NCI-H524 (cell line): ENCODE data around the gene PCDHGB3.
"Not testable (repeated sequence)": the region's sequence is repeated elsewhere in the genome, so short reads cannot be mapped to it uniquely, and the experiment has no call there.

Experiments
- DNase-seq, 2 experiments: peaks; one replicate each; lab custom pipeline; 2025; lab: John Stamatoyannopoulos, UW

Gene PCDHGB3

DNA sequence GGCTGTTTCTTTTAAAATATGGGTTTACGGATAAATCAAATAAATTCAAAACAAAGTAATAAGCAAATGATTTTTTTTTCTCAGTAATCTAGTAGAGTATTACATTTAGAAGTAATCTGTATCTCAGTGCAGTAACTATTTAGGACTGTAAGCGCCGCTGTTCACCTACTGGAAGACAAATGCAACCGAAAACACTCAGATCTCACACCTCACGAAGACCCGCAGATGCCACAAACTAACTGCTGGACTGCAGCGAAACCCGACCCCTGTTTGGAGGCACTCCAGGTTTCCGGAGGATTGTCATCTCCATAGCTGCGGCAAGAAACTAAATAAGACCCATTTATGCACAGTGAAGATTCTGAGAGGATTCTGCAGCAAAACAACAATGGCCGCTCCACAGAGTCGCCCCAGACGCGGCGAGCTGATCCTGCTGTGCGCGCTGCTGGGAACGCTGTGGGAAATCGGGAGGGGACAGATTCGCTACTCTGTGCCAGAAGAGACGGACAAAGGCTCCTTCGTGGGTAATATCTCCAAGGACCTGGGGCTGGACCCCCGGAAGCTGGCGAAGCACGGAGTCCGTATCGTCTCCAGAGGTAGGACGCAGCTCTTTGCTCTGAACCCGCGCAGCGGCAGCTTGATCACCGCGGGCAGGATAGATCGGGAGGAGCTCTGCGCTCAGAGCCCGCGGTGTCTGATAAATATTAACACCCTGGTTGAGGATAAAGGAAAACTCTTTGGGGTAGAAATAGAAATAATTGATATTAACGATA, 22.6 kb downstream of the PCDHGB3 start, which contains the start of gene PCDHGA8:
Gene PCDHGA8, plus strand, starts transcription at position 205 of the 770 bp plus-strand sequence. Its CDS starts 181 bp downstream, at position 386.
- DNase-seq: no peak

DNA sequence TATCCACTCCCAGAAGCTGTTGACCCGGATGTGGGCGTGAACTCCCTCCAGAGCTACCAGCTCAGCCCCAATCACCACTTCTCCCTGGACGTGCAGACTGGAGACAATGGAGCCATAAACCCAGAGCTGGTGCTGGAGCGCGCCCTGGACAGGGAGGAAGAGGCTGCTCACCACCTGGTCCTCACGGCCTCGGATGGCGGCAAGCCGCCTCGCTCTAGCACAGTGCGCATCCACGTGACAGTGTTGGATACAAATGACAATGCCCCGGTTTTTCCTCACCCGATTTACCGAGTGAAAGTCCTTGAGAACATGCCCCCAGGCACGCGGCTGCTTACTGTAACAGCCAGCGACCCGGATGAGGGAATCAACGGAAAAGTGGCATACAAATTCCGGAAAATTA, 23.2 kb downstream of the PCDHGB3 start:
- no peak for DNase-seq

DNA sequence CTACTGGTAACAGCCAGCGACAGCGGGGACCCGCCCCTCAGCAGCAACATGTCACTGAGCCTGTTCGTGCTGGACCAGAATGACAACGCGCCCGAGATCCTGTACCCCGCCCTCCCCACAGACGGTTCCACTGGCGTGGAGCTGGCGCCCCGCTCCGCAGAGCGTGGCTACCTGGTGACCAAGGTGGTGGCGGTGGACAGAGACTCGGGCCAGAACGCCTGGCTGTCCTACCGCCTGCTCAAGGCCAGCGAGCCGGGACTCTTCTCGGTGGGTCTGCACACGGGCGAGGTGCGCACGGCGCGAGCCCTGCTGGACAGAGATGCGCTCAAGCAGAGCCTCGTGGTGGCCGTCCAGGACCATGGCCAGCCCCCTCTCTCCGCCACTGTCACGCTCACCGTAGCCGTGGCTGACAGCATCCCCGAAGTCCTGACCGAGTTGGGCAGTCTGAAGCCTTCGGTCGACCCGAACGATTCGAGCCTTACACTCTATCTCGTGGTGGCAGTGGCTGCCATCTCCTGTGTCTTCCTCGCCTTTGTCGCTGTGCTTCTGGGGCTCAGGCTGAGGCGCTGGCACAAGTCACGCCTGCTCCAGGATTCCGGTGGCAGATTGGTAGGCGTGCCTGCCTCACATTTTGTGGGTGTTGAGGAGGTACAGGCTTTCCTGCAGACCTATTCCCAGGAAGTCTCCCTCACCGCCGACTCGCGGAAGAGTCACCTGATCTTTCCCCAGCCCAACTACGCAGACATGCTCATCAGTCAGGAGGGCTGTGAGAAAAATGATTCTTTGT, 24.6 kb downstream of the PCDHGB3 start:
- DNase-seq: not testable (repeated sequence)

DNA sequence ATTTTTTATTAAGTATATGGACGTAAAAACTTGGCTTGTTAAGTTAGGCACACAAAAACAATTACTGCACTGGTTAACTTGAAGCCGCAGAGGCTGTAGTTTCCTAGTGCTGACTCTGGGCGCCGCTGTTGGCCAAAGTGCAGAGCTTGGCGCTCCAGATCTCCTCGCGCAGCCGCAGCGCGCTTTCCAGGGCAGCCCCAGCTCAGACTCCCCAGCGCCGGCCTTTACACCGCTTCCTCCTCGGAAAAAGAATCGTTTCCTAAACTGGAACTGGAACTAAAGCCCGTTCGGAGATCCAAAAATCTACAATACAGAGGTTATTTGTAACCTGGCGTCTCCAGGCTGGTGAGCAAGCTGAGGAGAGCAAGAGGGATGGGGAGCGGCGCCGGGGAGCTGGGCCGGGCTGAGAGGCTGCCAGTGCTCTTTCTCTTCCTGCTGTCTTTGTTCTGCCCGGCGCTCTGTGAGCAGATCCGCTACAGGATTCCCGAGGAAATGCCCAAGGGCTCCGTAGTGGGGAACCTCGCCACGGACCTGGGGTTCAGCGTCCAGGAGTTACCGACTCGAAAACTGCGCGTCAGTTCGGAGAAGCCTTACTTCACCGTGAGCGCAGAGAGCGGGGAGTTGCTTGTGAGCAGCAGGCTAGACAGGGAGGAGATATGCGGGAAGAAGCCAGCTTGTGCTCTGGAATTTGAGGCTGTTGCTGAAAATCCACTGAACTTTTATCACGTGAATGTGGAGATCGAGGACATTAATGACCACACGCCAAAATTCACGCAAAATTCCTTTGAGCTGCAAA, 27.9 kb downstream of the PCDHGB3 start, which contains the start of gene PCDHGB5:
Gene PCDHGB5, plus strand, starts transcription at position 192 of the 796 bp plus-strand sequence. Its CDS starts 181 bp downstream, at position 373.
- DNase-seq: not testable (repeated sequence)

DNA sequence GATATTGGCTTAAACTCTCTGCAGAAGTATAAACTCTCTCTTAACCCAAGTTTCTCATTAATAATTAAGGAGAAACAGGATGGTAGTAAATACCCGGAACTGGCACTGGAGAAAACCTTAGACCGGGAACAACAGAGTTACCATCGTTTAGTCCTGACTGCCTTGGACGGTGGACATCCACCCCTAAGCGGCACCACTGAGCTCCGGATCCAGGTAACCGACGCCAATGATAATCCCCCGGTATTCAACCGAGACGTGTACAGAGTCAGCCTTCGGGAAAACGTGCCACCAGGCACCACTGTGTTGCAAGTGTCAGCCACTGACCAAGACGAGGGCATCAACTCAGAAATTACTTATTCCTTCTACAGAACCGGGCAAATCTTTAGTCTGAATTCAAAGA, 28.6 kb downstream of the PCDHGB3 start:
- DNase-seq: no peak

DNA sequence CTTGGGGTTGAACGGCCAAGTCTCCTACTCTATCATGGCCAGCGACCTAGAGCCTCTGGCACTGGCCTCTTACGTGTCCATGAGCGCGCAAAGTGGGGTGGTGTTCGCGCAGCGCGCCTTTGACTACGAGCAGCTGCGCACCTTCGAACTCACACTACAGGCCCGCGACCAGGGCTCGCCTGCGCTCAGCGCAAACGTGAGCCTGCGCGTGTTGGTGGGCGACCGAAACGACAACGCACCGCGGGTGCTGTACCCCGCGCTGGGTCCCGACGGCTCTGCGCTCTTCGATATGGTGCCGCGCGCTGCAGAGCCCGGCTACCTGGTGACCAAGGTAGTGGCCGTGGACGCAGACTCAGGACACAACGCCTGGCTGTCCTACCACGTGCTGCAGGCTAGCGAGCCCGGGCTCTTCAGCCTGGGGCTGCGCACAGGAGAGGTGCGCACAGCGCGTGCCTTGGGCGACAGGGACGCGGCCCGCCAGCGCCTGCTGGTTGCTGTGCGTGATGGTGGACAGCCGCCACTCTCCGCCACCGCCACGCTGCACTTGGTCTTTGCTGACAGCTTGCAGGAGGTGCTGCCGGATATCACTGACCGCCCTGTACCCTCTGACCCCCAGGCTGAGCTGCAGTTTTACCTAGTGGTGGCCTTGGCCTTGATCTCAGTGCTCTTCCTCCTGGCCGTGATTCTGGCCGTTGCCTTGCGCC, 29.7 kb downstream of the PCDHGB3 start:
- DNase-seq: no peak

DNA sequence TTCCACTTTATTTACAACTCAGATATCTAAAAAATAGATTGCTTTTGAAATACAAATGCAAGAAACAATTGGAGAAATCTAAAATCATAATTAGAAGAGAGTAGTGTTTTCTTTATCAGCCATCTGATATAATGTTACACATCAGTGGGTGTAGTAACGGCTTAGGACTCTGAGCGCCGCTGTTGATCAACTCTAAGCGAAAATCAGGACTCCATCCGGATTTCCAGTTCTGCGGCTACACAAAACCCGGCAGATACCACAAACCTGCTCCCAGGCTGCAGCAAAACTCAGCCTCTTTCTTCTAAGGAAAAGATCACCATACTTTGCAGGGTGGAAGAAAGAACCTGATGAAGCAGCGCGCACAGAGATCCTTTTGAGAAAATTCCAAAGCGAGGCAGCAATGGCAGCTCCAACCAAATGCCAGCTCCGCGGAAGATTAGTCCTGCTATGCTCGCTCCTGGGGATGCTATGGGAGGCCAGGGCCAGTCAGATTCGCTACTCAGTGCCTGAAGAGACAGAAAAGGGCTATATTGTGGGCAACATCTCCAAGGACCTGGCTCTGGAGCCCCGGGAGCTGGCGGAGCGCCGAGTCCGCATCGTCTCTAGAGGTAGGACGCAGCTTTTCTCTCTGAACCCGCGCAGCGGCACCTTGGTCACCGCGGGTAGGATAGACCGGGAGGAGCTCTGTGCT, 32.7 kb downstream of the PCDHGB3 start, which contains the start of gene PCDHGA9:
Gene PCDHGA9, plus strand, starts transcription at position 226 of the 691 bp plus-strand sequence. Its CDS starts 175 bp downstream, at position 401.
- DNase-seq: peak in 1 of 2 experiments; percentile 15

DNA sequence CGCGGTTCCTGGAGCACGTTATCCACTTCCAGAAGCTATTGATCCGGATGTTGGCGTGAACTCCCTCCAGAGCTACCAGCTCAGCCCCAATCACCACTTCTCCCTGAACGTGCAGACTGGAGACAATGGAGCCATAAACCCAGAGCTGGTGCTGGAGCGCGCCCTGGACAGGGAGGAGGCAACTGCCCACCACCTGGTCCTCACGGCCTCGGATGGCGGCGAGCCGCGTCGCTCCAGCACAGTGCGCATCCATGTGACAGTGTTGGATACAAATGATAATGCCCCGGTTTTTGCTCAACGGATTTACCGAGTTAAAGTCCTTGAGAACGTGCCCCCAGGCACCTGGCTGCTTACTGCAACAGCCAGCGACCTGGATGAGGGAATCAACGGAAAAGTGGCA, 33.3 kb downstream of the PCDHGB3 start:
- DNase-seq: no peak

DNA sequence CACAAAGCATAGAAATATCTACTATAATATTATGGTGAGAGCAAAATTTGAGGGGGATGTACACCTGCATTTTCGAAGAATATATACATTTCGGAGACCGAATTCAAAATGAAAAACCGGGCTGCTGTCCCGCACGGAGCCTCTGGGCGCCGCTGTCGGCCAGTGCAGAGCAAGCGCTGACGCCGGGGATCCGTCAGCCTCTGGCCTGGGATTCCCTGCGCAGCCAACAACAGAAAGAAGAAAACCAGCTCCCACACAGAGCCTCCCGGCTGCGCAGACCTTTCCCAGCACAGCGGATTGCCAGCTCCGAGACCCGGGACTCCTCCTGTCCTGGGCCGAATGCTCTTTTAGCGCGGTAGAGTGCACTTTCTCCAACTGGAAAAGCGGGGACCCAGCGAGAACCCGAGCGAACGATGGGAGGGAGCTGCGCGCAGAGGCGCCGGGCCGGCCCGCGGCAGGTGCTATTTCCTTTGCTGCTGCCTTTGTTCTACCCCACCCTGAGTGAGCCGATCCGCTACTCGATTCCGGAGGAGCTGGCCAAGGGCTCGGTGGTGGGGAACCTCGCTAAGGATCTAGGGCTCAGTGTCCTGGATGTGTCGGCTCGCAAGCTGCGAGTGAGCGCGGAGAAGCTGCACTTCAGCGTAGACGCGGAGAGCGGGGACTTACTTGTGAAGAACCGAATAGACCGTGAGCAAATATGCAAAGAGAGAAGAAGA, 37.9 kb downstream of the PCDHGB3 start, which contains the start of gene PCDHGB6:
Gene PCDHGB6, plus strand, starts transcription at position 232 of the 716 bp plus-strand sequence. Its CDS starts 182 bp downstream, at position 414.
- DNase-seq: not testable (repeated sequence)

DNA sequence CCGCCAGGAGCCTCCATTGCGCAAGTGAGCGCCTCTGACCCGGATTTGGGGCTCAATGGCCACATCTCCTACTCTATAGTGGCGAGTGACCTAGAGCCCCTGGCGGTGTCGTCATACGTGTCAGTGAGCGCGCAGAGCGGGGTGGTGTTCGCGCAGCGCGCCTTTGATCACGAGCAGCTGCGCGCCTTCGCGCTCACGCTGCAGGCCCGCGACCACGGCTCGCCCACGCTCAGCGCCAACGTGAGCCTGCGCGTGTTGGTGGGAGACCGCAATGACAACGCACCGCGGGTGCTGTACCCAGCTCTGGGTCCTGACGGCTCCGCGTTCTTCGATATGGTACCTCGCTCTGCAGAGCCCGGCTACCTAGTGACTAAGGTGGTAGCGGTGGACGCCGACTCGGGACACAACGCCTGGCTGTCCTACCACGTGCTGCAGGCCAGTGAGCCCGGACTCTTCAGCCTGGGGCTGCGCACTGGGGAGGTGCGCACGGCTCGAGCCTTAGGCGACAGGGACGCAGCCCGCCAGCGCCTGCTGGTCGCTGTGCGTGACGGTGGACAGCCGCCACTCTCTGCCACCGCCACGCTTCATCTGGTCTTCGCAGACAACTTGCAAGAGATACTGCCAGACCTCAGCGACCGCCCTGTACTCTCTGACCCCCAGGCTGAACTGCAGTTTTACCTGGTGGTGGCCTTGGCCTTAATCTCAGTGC, 39.7 kb downstream of the PCDHGB3 start:
- no peak for DNase-seq

DNA sequence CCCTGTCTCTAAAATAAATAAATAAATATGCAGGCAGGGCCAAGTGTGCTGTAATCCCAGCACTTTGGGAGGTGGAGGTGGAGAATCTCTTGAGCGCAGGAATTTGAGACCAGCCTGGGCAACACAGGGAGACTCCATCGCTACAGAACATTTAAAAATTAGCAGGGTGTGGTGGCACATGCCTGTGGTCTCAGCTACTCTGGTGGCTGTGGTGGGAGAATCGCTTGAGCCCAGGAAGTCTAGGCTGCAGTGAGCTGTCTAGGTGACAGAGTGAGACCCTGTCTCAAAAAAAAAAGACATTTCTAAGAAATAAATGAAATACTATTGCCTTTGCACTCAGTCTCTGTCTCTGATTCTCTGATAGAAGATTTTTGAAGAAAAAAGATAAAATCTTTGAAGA, 41.5 kb downstream of the PCDHGB3 start:
- no peak for DNase-seq

DNA sequence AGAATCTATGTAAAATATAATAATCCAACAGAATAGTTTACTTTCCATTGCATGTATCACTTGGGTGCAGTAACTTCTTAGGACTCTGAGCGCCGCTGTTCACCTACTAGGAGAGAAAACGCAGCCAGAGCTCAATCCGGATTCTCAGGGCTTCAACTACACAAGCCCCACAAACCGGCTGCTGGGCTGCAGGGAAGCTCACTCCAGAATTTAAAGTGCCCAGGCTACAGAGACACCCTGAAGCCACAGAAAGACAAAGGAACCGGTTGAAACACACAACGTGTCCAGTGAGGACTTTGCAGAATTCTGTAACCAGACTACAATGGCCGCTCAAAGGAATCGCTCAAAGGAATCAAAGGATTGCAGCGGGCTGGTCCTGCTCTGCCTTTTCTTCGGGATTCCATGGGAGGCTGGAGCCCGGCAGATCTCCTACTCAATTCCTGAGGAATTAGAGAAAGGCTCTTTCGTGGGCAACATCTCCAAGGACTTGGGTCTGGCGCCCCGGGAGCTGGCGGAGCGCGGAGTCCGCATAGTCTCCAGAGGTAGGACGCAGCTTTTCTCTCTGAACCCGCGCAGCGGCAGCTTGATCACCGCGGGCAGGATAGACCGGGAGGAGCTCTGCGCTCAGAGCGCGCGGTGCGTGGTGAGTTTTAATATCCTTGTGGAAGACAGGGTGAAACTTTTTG, 43.0 kb downstream of the PCDHGB3 start, which contains the start of gene PCDHGA10:
Gene PCDHGA10, plus strand, starts transcription at position 134 of the 686 bp plus-strand sequence. Its CDS starts 189 bp downstream, at position 323.
- DNase-seq: peak; percentile 9 to 42

DNA sequence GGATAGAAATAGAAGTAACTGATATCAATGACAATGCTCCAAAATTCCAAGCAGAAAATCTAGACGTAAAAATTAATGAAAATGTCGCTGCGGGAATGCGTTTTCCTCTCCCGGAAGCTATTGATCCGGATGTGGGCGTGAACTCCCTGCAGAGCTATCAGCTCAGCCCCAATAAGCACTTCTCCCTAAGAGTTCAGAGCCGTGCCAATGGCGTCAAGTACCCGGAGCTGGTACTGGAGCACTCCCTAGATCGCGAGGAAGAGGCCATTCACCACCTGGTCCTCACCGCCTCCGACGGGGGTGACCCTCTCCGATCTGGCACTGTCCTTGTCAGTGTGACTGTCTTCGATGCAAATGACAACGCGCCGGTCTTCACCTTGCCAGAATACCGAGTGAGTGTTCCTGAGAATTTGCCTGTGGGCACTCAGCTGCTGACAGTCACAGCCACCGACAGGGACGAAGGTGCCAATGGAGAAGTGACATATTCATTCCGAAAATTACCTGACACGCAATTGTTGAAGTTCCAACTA, 43.6 kb downstream of the PCDHGB3 start:
- DNase-seq: no peak

DNA sequence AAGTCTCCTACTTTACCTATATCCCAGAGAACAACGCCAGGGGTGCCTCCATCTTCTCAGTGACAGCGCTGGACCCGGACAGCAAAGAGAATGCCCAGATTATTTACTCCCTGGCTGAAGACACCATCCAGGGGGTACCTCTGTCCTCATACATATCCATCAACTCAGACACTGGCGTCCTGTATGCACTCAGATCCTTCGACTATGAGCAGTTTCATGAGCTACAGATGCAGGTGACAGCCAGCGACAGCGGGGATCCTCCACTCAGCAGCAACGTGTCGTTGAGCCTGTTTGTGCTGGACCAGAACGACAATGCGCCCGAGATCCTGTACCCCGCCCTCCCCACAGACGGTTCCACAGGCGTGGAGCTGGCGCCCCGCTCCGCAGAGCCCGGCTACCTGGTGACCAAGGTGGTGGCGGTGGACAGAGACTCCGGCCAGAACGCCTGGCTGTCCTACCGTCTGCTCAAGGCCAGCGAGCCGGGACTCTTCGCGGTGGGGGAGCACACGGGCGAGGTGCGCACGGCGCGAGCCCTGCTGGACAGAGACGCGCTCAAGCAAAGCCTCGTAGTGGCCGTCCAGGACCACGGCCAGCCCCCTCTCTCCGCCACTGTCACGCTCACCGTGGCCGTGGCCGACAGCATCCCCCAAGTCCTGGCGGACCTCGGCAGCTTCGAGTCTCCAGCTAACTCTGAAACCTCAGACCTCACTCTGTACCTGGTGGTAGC, 44.7 kb downstream of the PCDHGB3 start:
- DNase-seq: not testable (repeated sequence)

DNA sequence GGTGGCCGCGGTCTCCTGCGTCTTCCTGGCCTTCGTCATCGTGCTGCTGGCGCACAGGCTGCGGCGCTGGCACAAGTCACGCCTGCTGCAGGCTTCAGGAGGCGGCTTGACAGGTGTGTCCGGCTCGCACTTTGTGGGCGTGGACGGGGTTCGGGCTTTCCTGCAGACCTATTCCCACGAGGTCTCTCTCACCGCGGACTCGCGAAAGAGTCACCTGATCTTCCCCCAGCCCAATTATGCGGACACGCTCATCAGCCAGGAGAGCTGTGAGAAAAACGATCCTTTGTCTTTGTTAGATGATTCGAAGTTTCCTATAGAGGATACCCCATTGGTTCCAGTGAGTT, 45.2 kb downstream of the PCDHGB3 start:
- DNase-seq: not testable (repeated sequence)

DNA sequence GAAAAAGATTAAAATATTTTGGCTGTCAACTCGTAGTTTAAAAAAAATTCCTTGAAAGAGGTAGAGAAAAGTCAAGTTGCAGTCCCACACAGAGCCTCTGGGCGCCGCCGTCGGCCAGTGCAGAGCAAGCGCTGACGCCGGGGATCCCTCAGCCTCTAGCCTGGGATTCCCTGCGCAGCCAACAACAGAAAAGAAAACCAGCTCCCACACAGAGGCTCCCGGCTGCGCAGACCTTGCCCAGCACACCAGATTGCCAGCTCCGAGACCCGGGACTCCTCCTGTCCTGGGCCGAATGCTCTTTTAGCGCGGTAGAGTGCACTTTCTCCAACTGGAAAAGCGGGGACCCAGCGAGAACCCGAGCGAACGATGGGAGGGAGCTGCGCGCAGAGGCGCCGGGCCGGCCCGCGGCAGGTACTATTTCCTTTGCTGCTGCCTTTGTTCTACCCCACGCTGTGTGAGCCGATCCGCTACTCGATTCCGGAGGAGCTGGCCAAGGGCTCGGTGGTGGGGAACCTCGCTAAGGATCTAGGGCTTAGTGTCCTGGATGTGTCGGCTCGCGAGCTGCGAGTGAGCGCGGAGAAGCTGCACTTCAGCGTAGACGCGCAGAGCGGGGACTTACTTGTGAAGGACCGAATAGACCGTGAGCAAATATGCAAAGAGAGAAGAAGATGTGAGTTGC, 47.6 kb downstream of the PCDHGB3 start, which contains the start of gene PCDHGB7:
Gene PCDHGB7, plus strand, starts transcription at position 184 of the 679 bp plus-strand sequence. Its CDS starts 183 bp downstream, at position 367.
- peak; percentile 74 to 80 for DNase-seq
